SJCRH30 (cell line): ENCODE data around the gene DTNA. TPM values are rescaled to one million over a fixed set of nuclear protein-coding genes. Genes with fewer than 3 reads are reported as not detected.
"Not testable (repeated sequence)": the region's sequence is repeated elsewhere in the genome, so short reads cannot be mapped to it uniquely, and the experiment has no call there.

Experiments used
- DNase-seq, 2 experiments: peaks; one replicate each; pipeline ENCODE4 v3.0.0-alpha.2; 2015 to 2020
- H3K27ac ChIP-seq: fragments of 250-450 bp; sonication (Bioruptor Pico); 2 replicates; pipeline ENCODE4 v1.5.1; 2020; ENCODE audit warnings: mild to moderate bottlenecking, moderate library complexity
- H3K27me3 ChIP-seq: fragments of 250-450 bp; sonication (Bioruptor Pico); 2 replicates; pipeline ENCODE4 v1.5.1; 2020; ENCODE audit warnings: mild to moderate bottlenecking, moderate library complexity
- H3K36me3 ChIP-seq: fragments of 250-450 bp; sonication (Bioruptor Pico); 2 replicates; pipeline ENCODE4 v1.5.1; 2020; ENCODE audit warnings: mild to moderate bottlenecking, moderate library complexity
- H3K4me1 ChIP-seq: fragments of 250-450 bp; sonication (Bioruptor Pico); 2 replicates; pipeline ENCODE4 v1.5.1; 2020; ENCODE audit warnings: mild to moderate bottlenecking, moderate library complexity
- H3K4me3 ChIP-seq: fragments of 250-450 bp; sonication (Bioruptor Pico); 2 replicates; pipeline ENCODE4 v1.5.1; 2020; ENCODE audit warnings: mild to moderate bottlenecking, moderate library complexity
- H3K9me3 ChIP-seq: fragments of 250-450 bp; sonication (Bioruptor Pico); replicated peaks from 2 replicates; pipeline ENCODE4 v1.5.1; 2020; ENCODE audit warnings: mild to moderate bottlenecking, moderate library complexity
- total RNA-seq: library from RNA; depleted of rRNA; stranded (reverse); fragments of >200 nt; shearing (Covaris generic); gene quantifications from 2 replicates; pipeline ENCODE4 v1.2.3, GENCODE V29; 2014

The DTNA gene
- total RNA-seq, 1 experiment from 2014 or later = 11.9 TPM

- Histone ChIP-seq H3K27me3 (no peaks in the 10 kb centered on the region), H3K36me3 (no peaks in the 10 kb centered on the region), H3K4me3 (no peak overlapping the region), H3K9me3 (no peaks in the 10 kb centered on the region), H3K27ac (no peak overlapping the region), H3K4me1 (peaks cover 7% of the 10 kb centered on the region)
- DNase-seq = no peak
Observed at GRCh38 chr18:34918856-34919255, 208.8 kb downstream of the DTNA start.

GRCh38 chr18:34921226-34921625 is 211.1 kb downstream of the DTNA start:
- no peaks in the 10 kb centered on the region for H3K27me3 ChIP-seq
- no peaks in the 10 kb centered on the region for H3K36me3 ChIP-seq
- DNase-seq = no peak
- no peak overlapping the region for H3K4me3 ChIP-seq
- H3K4me1 ChIP-seq = no peaks in the 10 kb centered on the region; the same call in 1 of the 2 replicates
- H3K9me3 ChIP-seq = no peaks in the 10 kb centered on the region
- H3K27ac ChIP-seq = no peak overlapping the region

- Histone ChIP-seq H3K36me3 (no peaks in the 10 kb centered on the region), H3K9me3 (no peaks in the 10 kb centered on the region)
- no peak for DNase-seq
Observed at GRCh38 chr18:34921811-34922385, 211.8 kb downstream of the DTNA start.

GRCh38 chr18:34922594-34922993 is 212.5 kb downstream of the DTNA start:
- H3K4me3 ChIP-seq, H3K9me3 ChIP-seq, H3K36me3 ChIP-seq, H3K4me1 ChIP-seq, DNase-seq, H3K27ac ChIP-seq, H3K27me3 ChIP-seq: not testable (repeated sequence)

More at GRCh38 chr18:34921811-34922385, 211.8 kb downstream of the DTNA start:
- no peaks in the 10 kb centered on the region for H3K27me3 ChIP-seq
- H3K4me1 ChIP-seq = no peaks in the 10 kb centered on the region; the same call in 1 of the 2 replicates
- H3K4me3 ChIP-seq = no peak overlapping the region
- H3K27ac ChIP-seq = no peak overlapping the region

GRCh38 chr18:34923911-34924310 is 213.8 kb downstream of the DTNA start:
- DNase-seq = no peak
- Histone ChIP-seq H3K27ac (no peak overlapping the region), H3K36me3 (no peaks in the 10 kb centered on the region), H3K9me3 (no peaks in the 10 kb centered on the region), H3K4me3 (no peak overlapping the region), H3K27me3 (no peaks in the 10 kb centered on the region), H3K4me1 (peaks cover 6% of the 10 kb centered on the region)

- Histone ChIP-seq H3K36me3 (no peaks in the 10 kb centered on the region), H3K9me3 (no peaks in the 10 kb centered on the region), H3K27me3 (no peaks in the 10 kb centered on the region), H3K4me3 (no peak overlapping the region), H3K4me1 (peaks cover 16% of the 10 kb centered on the region), H3K27ac (no peak overlapping the region)
- no peak for DNase-seq
Observed at GRCh38 chr18:34926683-34927082, 216.6 kb downstream of the DTNA start.

- Histone ChIP-seq H3K27me3 (no peaks in the 10 kb centered on the region), H3K27ac (no peak overlapping the region)
Observed at GRCh38 chr18:34928088-34928753, 218.1 kb downstream of the DTNA start.

GRCh38 chr18:34928754-34929335 is 218.7 kb downstream of the DTNA start:
- Histone ChIP-seq H3K4me1 (peaks cover 16% of the 10 kb centered on the region), H3K27ac (peak overlapping the region; percentile 31; the same call in 1 of the 2 replicates), H3K4me3 (no peak overlapping the region), H3K36me3 (no peaks in the 10 kb centered on the region), H3K27me3 (no peaks in the 10 kb centered on the region), H3K9me3 (no peaks in the 10 kb centered on the region)
- no peak for DNase-seq

More at GRCh38 chr18:34928088-34928753, 218.1 kb downstream of the DTNA start:
- H3K36me3 ChIP-seq = no peaks in the 10 kb centered on the region
- DNase-seq = no peak
- no peak overlapping the region for H3K4me3 ChIP-seq
- no peaks in the 10 kb centered on the region for H3K9me3 ChIP-seq
- H3K4me1 ChIP-seq = peaks cover 16% of the 10 kb centered on the region

GRCh38 chr18:34929336-34929780 is 219.3 kb downstream of the DTNA start:
- Histone ChIP-seq H3K9me3 (no peaks in the 10 kb centered on the region), H3K4me1 (peaks cover 16% of the 10 kb centered on the region), H3K27me3 (no peaks in the 10 kb centered on the region), H3K27ac (peak overlapping the region; percentile 31; the same call in 1 of the 2 replicates), H3K36me3 (no peaks in the 10 kb centered on the region), H3K4me3 (no peak overlapping the region)
- peak; percentile 9 to 32 for DNase-seq

- Histone ChIP-seq H3K9me3 (no peaks in the 10 kb centered on the region), H3K27ac (no peak overlapping the region), H3K4me1 (peaks cover 28% of the 10 kb centered on the region), H3K4me3 (no peak overlapping the region), H3K36me3 (no peaks in the 10 kb centered on the region), H3K27me3 (no peaks in the 10 kb centered on the region)
- DNase-seq = no peak
Observed at GRCh38 chr18:34932363-34932762, 222.3 kb downstream of the DTNA start.

- H3K27ac ChIP-seq = no peak overlapping the region
- H3K27me3 ChIP-seq = no peaks in the 10 kb centered on the region
- H3K4me3 ChIP-seq = no peak overlapping the region
- no peaks in the 10 kb centered on the region for H3K9me3 ChIP-seq
- DNase-seq = no peak
- no peaks in the 10 kb centered on the region for H3K36me3 ChIP-seq
- H3K4me1 ChIP-seq = peaks cover 30% of the 10 kb centered on the region
Observed at GRCh38 chr18:34932792-34933466, 222.8 kb downstream of the DTNA start.

- Histone ChIP-seq H3K4me1 (peaks cover 22% of the 10 kb centered on the region), H3K9me3 (no peaks in the 10 kb centered on the region), H3K36me3 (no peaks in the 10 kb centered on the region), H3K27ac (no peak overlapping the region), H3K27me3 (no peaks in the 10 kb centered on the region), H3K4me3 (no peak overlapping the region)
- no peak for DNase-seq
Observed at GRCh38 chr18:34933909-34934661, 224.0 kb downstream of the DTNA start.

- Histone ChIP-seq H3K4me3 (no peak overlapping the region), H3K9me3 (no peaks in the 10 kb centered on the region), H3K4me1 (peaks cover 14% of the 10 kb centered on the region), H3K27ac (peak overlapping the region; percentile 15; the same call in 1 of the 2 replicates), H3K27me3 (no peaks in the 10 kb centered on the region), H3K36me3 (no peaks in the 10 kb centered on the region)
- DNase-seq = peak; percentile 64 to 79
Observed at GRCh38 chr18:34936772-34937171, 226.7 kb downstream of the DTNA start.

- Histone ChIP-seq H3K4me1 (peaks cover 14% of the 10 kb centered on the region), H3K27ac (no peak overlapping the region), H3K36me3 (no peaks in the 10 kb centered on the region), H3K4me3 (no peak overlapping the region), H3K9me3 (no peaks in the 10 kb centered on the region), H3K27me3 (no peaks in the 10 kb centered on the region)
- DNase-seq = no peak
Observed at GRCh38 chr18:34938090-34938489, 228.0 kb downstream of the DTNA start.
